GM18502 (cell line): ENCODE measurements around the gene PSMA4.
A peak's percentile ranks its signal among the peaks of the same experiment; 100 is the strongest.
"Not testable (repeated sequence)": the region's sequence is repeated elsewhere in the genome, so short reads cannot be mapped to it uniquely, and the experiment has no call there.

Source experiments
- ATAC-seq: cut with Tn5 transposase; IDR thresholded peaks from one replicate; pipeline ENCODE4 v1.9.1; 2021; ENCODE audit warnings: mild to moderate bottlenecking; ENCODE audit not compliant: unreplicated experiment, poor library complexity

The PSMA4 gene

DNA sequence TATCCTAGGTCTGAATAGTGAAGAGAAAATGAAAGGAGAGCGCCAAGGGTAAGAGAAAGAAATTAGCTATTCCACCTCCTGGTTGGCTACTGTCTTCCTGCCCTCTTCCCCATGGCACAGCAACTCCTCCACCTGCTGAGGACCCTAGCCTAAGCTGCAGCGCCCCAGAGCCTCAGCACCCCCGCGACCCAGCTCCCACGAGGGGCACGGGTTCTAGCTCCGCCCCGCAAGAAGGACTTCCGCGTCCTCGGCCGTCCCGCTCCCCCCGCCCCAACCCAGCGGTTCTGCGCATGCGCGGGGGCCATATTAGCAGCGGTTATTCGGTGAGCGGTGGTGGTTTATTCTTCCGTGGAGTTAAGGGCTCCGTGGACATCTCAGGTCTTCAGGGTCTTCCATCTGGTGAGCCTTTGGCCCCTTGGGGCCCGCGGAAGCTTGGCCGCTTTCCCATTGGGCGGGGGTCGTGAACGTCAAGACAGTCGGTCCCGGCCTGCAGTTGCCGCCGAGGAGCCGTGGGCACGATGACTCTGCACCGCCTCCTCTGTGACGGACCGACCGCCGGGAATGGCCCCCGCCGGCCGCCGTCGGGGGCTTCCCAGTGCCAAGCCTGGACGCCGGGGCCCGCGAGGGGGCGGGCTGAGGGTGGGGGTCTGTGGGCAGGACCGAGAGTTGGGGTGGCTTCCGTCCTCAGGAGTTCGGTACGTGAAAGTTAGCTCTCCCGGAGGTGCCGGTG, at the start of gene PSMA4:
Gene PSMA4 (plus strand): TSS at position 304 of the 730 bp plus-strand sequence. CDS start 1,484 bp downstream, outside the sequence.
- peak; percentile 86 for ATAC-seq

DNA sequence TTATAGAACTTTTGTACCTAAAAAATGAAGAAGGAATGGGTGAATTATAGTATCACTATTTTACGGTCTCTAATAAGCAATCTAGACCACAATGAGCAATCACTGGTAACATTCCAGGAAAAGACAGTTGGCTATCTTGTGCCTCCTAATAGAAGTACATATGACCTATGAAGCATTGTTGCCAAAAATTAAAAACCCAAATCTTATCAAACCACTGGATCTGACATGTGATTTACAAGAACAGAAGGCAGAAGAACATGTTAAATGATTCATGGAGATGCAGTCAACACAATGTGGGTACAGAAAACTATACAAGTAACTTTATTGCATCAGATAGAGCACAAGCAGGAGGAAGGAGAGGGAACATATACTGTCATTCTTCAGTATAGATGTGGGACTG, 47.4 kb upstream of the PSMA4 start:
- no peak for ATAC-seq

DNA sequence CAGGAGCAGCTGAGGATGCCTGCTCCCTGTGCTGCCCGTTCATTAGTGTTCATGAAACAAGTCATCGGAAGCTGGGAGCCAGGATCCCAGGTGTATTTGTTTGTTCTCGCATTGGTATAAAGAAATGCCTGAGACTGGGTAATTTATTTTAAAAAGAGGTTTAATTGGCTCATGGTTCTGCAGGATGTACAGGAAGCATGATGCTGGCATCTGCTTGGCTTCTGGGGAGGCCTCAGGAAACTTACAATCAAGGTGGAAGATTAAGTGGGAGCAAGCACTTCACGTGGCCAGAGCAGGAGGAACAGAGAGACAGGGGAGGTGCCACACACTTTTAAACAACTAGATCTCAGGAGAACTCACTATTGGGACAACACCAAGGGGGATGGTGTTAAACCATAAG, 38.4 kb upstream of the PSMA4 start:
- no peak for ATAC-seq

DNA sequence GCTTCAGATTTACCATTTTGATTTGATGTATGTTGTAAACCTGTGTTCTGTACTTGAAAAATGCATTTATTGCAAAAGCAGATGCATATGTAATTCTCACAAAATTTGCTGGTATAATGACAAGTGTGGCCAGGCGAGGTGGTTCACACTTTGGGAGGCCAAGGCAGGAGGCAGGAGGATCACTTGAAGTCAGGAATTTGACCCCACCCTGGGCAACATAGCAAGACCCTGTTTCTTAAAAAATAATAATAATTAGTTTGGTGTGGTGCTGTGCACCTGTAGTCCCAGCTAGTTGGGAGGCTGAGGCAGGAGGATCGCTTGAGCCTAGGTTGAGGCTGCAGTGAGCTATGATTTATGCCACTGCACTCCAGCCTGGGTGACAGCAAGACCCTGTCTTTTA, 37.6 kb upstream of the PSMA4 start:
- ATAC-seq, result no peak

DNA sequence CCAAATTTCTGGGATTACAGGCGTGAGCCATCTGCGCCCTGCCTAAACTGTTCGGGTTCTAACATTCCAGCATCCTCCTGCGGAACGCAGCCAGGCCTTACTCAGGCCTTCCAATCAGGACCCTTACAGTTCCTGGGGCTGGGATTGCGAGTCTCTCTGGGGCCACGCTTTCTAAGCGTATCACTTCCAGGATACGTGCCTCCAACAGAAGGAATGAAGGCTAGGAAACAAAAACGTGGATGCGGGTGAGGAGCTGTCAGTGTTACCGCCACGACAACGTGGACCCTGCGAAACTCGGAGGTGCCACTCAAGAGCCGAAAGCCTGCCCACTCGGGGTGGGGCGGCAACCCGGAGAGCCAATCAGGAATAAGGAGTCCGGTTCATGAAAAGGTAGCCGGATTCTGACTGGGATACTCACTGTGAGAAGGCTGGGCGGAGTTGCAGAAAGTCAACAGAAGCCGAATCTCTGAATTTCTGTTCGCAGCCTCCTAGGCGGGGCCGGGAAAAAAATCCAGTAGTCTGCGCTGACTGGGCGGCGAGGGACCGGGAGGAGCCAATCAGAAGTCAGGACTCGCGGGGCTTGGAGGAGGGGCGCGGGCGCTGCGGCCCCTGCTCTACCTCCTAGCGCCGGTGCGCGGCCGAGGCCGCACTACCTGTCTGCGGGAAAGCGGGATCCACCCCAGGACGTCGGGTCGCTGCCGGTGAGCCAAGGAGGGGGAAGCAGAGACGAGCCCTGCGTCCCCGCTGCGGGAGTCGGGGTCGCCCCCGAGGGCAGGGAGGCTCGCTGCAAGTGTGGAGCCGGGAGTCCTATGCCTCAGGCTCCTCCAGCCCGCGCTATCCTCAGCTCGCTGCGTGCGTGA, 33.0 kb upstream of the PSMA4 start, which contains the start of gene HYKK:
Gene HYKK (plus strand): TSS at position 607 of the 860 bp plus-strand sequence. CDS start 5,512 bp downstream, outside the sequence.
- ATAC-seq, result peak; percentile 92

DNA sequence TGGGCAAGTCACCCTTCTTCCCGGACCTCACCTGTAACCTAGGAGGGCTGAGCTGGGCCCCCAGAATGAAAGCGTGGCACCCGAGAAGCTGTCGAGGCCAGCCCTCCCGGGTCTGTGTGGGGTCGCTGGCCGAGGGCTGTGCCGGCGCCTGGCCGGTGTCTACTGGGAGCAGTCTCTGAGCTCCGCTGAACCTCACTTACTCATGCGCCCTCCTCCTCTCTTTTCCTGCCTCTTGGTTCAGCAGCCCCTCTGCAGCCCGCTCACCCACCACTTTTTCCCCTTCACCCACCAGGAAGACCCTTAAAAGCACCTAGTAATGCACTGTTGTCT, 32.4 kb upstream of the PSMA4 start:
- ATAC-seq, result peak; percentile 19

DNA sequence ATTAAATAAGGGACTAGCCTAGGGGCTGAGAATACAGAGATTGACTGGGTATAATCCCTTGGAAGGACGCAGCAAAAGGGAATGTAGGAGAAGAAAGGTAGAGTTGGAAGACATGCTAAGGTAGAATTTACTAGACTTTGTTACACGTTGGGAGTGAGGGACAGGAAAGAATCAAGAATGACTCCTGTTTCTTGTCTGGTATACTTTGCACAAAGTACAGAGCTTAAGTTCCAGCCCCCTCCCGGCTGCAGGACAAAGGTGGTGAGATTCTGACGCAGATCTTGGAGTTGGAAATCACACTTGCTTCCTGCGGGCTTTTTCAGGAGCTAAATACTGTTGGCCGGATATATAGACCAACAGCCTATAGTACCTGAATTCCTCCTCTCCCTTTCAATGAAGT, 32.0 kb upstream of the PSMA4 start:
- ATAC-seq, result no peak

DNA sequence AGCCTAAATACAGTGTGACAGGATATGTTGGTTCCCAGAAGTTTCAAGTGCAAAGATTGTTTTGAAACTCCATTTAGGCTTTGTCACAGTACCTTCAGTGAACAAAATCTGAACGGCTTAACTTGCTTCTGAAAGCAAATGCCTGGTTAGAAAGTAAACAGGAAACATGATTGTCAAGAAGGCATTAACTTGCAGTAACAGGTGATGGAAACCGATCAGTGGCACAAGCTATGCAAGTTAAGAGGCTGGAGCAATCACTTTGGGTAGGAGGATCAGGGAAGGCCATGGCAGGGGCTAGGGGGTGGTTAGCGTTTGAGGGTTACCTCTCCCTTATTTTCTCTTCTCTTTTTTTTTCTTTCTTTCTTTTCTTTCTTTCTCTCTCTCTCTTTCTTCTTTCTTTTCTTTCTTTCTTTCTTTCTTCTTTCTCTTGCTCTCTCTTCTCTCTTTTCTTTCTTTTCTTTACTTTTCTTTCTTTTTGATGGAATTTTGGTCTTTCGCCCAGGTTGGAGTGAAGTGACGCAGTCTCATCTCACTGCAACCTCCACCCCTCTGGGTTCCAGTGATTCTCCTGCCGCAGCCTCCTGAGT, 30.4 kb upstream of the PSMA4 start:
- ATAC-seq, result no peak

DNA sequence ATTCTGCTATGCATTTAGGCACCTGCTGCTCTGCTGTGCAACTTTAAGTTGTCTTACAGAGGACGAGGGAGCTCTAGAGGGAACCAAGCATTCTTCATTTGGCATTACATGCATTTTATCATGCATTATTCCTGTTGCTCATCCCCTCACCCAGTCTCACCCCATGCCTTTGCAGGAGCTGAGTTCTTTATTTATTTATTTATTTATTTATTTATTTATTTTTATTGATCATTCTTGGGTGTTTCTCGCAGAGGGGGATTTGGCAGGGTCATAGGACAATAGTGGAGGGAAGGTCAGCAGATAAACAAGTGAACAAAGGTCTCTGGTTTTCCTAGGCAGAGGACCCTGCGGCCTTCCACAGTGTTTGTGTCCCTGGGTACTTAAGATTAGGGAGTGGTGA, 20.2 kb upstream of the PSMA4 start:
- ATAC-seq, result not testable (repeated sequence)

DNA sequence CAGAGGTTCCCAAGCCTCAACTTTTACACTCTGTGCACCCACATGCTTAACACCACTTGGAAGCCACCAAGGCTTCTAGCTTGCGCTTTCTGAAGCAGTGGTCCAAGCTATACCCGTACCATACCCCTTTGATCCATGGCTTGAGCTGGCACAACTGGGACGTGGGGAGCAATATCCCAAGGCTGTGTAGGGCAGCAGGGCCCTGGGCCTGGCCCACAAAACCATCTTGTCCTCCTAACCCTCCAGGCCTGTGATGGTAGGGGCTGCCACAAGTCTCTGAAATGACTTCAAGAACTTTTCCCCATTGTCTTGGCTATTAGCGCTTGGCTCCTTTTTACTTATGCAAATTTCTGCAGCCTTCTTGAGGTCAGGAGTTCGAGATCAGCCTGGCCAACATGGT, 16.0 kb upstream of the PSMA4 start:
- no peak for ATAC-seq

DNA sequence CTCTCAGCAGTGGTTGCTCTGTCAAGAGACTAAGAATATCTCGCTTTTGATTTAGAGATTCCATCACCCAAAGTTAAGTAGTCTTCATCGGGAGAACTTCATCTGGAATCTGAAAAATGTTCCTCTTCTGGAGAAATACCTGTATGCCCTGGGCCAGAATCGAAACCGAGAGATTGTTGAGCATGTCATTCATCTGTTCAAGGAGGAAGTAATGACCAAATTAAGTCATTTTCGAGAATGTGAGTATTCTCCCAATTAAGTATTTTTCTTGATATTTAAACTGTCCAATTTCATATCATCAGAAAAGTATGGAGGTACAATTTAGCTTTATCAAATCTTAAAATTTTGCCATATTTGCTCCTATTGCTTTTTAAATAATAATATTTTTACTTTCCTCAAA, 12.9 kb upstream of the PSMA4 start:
- no peak for ATAC-seq

DNA sequence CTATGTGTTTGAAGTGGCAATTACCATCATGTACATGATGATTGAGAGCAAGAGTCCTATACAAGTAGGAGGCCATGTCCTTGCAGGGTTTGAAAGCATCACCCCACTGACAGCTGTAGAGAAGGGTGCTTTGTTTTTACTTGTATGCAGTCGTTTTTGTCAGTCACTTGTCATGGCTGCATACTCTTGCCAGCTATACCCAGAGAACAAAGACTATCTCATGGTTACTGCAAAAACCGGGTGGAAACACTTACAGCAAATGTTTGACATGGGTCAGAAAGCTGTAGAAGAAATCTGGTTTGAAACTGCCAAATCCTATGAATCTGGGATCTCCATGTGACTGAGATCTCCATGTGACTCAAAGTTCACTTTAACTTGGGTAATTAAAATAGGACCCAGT, 6.9 kb upstream of the PSMA4 start:
- ATAC-seq, result no peak

DNA sequence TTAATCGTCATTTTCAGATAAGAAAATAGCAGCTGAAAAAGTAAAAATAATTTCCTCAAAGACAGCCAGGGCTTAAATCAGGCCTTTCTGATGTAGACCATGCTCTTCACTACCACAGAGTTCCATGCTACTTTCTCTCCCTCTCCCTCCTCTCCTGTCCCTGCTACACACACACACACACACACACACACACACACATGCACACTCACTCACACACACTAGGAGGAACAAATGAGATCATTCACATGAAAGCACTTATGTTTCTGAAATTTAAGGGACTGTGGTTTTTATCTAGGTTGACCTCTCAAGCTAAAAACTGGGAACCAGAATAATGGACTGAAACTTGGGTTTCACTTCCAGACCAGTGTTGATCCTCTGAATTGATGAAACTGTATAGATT, 4.1 kb upstream of the PSMA4 start:
- ATAC-seq, result no peak

DNA sequence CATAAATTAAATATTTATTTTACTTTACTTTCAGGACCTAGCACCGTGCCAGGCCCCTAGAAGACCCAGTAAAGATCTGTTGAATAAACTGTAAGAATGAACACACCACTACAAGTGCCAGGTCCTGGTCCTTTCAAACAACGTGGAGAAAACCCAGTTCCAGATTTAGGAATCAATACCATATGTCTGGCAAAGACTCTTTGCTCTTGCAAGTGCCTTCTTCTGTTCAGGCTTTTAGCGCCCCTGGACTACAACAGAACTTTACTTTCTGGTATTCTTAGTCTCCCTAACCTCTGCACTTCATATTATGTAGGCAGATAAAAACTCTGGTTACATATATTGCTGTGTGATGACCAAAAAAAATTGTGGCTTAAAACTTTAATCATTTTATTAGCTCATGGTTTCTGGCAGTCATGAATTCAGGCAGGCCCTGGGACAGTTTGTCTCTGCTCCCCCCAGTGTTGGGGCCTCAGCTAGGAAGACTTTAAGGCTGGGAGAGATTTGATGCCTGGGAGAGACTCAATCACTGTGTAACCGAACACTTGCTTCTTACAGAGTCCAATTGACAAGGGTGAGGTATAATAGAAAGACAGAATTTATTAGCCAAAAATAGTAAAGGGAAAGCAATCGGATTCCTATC, 2.9 kb upstream of the PSMA4 start:
- no peak for ATAC-seq

DNA sequence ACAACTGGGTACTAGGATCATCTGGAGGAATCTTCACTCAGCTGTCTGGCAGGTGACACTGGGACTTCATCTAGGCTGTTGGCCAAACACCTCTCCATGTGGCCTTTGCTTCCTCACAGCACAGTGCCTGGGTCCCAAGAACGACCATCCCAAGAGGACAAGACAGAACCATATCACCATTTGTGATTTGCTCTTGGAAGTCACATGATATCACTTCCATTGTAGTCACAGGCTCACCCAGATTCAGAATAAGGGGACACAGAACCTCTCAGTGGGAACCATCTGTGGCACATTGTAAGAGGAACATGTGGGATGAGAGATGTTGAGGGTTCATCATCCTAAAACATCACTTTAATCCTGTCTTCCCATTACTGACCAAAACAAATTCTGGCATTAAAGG, 1.9 kb upstream of the PSMA4 start:
- ATAC-seq, result no peak

DNA sequence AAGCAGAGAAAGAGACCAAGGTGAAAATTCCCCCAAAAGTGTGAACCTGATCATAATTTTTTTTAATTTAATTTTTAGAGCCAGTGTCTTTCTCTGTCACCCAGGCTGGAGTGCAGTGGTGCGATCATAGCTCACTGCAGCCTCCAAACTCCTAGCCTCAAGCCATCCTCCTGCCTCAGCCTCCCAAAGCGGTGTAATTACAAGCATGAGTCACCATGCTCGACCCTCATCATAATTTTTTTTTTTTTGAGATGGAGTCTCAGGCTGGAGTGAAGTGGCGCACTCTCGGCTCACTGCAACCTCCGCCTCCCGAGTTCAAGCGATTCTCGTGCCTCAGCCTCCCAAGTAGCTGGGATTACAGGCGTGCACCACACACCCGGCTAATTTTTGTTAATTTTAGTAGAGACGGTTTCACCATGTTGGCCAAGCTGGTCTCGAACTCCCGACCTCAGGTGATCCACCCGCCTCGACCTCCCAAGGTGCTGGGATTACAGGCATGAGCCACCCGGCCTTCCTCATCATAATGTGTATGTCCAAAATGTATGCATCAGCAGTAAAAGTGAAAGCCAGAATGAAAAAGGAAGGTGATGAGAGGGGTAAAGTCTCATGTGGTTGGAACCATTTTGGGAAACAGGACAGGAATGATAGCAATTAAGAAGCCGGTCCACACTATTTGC, 642 bp upstream of the PSMA4 start:
- ATAC-seq, result not testable (repeated sequence)

DNA sequence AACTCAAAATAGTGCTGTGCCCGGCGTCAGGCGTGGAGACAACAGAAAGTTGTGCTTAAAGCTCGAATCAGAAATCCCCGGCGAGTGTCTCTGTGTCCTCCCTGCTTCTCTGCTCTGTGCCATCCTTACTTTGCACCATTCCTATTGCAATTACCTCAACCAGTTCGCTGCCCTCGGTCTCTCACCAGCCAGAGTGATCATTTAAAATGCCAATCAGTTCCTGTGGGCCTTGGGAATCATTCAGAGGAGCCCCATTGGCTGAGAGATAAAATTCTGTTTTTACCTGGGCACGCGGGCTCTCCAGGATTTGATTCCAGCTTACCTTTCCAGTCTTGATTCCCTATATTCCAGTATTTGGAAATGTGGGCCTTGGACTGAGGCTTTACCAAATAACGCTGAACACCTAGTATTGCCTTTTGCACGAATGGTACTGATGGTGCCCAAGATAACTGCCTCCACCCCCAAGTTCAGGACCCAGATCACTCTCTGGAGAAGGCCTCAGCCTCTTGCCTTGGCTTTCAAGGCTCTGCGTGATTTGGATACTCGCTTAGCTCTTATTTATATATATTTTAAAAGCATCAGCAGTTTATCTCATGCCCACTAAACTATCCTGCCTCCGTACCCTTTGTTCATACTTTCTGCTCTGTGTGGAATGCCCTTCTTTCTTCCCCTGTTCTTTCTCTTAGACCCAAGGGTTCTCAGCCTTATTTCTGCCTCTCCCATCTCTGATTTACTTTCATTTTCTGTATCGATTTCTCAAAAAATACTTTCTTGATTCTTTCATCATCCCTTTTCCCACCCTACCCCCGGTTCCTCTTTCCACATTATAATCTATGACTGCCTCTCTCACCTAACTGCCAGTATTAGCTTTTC, 863 bp downstream of the PSMA4 start:
- no peak for ATAC-seq

DNA sequence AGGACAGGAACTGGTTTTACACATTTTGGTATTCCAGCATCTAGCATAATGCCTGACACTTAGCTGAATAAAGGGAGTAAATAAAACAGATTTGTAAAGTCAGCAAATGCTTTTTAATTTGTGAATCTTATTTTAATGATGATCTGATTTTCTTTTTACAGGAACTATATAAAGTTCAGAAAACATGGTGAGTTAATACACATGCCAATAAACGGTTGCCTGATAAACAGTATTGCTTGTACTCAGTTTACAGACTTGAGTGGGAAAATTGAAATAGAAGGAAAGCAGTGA, 1.4 kb downstream of the PSMA4 start:
- ATAC-seq, result no peak

DNA sequence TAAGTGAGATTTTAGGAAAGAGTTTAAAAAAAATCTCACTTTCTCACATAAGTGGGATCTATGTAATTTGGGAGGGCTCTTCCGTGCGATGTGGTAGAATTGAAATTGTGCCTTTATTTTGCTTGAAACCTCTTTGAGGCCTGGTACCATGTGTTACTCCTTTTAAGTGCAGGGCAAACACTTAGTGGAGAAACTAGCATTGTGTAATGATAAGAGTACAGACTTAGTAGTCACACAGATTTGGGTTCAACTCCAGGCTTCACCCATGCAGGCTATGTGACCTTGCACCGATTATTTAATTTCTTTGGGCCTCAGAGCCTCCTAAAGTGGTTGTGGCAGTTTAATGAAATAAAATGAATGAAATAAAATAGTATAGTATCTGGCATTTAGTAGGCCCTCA, 2.4 kb downstream of the PSMA4 start:
- ATAC-seq, result no peak

DNA sequence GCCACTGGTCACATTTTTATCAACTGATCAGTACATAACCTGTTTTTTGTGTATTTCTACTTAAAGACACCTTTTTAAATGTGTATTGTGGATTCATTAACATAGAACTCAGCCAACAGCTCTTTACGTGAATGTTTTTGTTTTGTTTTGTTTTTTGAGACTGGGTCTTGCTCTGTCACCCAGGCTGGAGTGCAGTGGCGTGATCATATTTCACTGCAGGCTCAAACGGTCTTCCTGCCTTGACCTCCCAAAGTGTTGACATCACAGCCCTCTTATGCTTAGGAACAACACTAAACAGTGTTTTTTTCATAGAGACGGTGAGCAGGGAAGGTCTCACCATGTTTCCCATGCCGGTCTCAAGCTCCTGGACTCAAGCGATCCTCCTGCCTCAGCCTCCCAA, 9.9 kb downstream of the PSMA4 start:
- ATAC-seq, result no peak
